GM18909 (cell line): ENCODE measurements around the gene HIBADH.
"Not testable (repeated sequence)": the region's sequence is repeated elsewhere in the genome, so short reads cannot be mapped to it uniquely, and the experiment has no call there.

Experiments
- ATAC-seq: cut with Tn5 transposase; IDR thresholded peaks from one replicate; pipeline ENCODE4 v1.9.1; 2021; ENCODE audit warnings: mild to moderate bottlenecking; ENCODE audit not compliant: unreplicated experiment, poor library complexity

Gene HIBADH

GRCh38 chr7:27518561-27519350 is 143.9 kb downstream of the HIBADH start:
- ATAC-seq, result no peak

DNA sequence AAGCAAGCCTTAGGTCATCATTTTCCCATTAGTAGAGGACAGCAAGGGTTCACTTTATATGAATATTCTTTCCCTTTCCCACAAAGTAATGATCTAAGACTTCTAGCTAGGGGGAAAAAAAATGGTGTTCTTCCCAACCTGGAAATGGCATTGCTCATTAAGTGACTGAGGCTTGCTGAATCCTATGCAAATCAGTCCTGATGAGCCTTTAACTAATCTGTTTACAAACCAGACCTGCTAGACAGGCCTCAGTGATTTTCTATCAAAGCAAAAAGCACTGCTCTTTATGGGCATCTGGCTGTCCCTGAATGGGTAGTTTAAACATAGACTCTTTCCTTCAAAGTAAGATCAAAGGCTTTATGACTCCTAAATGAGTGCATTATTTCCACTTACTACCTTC is 146.3 kb downstream of the HIBADH start:
- no peak for ATAC-seq

DNA sequence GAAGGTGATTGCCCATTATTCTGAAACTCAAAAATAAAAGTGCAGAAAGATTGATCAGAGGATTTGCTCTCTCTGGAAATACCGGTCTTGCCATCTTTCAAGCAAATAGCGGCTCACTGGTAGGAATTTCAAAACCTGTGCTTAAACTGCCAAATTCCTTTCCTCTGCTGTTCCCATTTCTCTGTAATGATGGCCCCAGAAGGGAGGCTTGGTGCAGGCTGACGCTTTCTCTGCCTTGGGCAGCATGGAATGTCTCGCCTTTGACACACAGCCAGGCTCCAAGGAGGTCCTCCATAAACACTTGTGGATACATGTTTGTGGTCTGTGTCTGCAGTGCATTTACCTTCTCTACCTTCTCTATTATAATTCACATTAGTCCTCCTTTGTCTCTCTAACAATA is 146.8 kb downstream of the HIBADH start:
- no peak for ATAC-seq

DNA sequence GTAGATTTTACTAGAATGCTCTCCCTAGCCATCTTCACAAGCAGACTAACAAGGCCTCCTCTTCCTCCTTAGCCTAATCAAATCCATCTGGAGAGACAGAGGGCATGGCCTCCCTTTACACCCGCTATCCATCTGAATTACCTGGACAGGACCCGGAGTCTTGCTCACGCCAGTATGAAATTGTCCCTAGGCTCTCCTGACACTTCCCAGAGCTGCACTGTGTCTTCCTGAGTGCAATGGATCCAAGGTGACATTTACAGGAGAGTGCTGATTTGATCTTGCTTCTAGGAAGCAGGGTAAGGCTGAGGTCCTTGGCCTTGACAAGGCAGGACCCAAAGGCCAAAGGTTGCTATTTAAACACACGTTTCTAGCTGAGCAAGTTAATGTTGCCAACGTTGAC is 147.8 kb downstream of the HIBADH start:
- no peak for ATAC-seq

DNA sequence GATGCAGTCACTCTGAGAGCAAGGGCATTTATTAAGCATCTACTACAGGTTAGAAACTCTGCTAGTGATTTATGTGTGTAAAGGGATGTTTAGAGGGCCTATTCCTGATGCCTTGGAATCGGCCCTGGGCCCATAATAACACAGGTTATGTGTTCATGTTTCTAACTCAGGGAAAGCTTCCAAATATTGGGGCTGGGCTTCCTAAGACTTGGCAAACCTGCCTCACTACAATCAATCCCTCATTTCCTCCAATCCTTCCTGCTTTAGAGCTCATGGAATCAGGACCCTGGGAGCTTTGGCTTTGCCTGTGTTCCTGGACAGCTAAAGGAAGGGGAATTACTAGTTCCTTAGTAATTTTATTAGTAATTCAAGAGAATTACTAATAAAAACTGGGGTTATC is 148.8 kb downstream of the HIBADH start:
- ATAC-seq, result no peak

- not testable (repeated sequence) for ATAC-seq
Measured at GRCh38 chr7:27511370-27511769, 151.3 kb downstream of the HIBADH start.

DNA sequence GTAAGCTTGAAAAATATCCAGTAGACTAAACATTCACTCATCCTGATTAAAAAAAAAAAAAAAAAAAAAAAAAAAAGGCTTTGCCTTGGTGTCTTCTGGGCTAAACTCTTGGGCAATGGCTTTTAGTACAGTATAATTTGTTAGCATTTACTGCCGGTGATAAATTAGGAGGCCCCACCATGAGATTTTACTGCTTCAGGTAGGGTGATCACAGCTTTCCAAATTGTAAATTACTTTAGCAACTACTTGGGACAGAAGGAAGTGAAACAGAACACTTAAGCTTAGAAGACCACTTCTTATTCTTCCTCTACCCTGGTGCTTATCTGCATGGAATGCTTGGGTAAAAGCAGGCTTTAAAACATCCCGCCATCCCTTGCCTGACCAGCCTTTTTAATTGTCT is 152.1 kb downstream of the HIBADH start:
- no peak for ATAC-seq

GRCh38 chr7:27501879-27502278 is 160.8 kb downstream of the HIBADH start:
- ATAC-seq, result not testable (repeated sequence)

- ATAC-seq, result no peak
Measured at GRCh38 chr7:27501001-27501400, 161.7 kb downstream of the HIBADH start.

GRCh38 chr7:27492224-27492623 is 170.5 kb downstream of the HIBADH start:
- no peak for ATAC-seq

GRCh38 chr7:27491534-27491933 is 171.1 kb downstream of the HIBADH start:
- ATAC-seq, result no peak

DNA sequence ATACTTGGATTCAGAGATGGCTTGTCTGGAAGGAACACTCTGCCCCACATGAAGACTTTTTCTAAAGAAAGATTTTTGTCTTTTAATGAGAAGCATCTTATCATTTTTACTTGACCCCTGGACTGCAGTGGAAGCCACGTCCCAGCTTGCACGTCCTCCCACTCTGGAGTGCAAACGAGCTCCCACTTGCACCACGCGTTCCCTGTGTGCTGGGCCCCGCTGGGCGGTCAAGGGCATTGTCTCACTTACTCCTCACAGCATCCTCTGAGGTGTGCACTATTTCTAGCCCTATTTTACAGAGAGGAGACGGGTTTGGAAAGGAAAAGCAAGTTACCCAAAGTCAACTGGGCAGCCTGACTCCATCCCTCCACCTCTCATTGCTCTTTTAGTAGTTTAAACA is 175.2 kb downstream of the HIBADH start:
- ATAC-seq, result no peak

- ATAC-seq, result no peak
Measured at GRCh38 chr7:27484451-27484850, 178.2 kb downstream of the HIBADH start.

DNA sequence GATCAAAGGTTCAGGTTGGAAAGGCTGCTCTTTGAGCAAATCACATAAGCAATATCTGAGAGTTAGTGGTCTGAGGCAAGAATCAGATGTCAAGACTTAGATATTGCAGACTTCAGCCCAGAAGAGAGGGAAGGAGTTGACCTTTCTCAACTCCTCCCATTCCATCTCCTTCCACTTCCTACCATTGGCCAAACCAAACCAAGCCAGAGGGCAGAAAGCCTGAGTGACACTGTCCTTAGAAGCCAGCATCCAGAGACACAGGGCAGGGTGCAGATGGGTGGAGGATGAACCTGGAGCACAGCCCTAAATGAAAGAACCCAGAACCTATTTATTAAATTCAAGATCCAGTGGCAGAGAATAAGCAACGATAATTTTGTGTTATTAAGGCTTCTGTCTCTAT is 180.5 kb downstream of the HIBADH start:
- no peak for ATAC-seq

- ATAC-seq, result no peak
Measured at GRCh38 chr7:27478556-27478955, 184.1 kb downstream of the HIBADH start.

GRCh38 chr7:27478084-27478483 is 184.6 kb downstream of the HIBADH start:
- no peak for ATAC-seq

DNA sequence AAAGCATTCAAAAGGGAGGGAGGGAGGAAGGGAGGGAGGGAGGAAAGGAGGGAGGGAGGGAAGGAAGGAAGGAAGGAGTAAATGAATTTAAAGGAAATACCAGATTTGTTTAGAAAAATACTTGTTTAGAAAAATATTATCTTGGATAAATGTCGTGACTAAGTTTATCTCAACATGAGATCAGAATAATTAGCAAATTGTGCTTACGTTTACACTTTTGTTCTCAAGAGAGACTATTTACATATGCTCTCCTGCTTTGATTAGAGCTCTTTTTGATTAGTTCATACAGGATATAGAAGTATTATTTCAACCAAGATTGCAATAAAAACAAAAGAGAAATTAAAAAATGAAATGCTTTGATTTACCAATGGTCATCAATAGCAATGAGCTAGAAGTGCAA is 186.2 kb downstream of the HIBADH start:
- no peak for ATAC-seq
